Chondrocyte (in vitro differentiated cells): ENCODE results near the gene RAVER2. TPM values are rescaled to one million over a fixed set of nuclear protein-coding genes. Genes with fewer than 3 reads are reported as not detected.
A peak's percentile ranks its signal among the peaks of the same experiment; 100 is the strongest.

Source experiments
- DNase-seq: peaks from one replicate; pipeline ENCODE4 v3.0.0; 2021; ENCODE audit warnings: mixed read lengths, low spot score
- H3K27ac Mint-ChIP-seq: one replicate; pipeline ENCODE4 v1.8.0; 2021; ENCODE audit warnings: mild to moderate bottlenecking, moderate library complexity, mixed read lengths; ENCODE audit not compliant: unreplicated experiment
- H3K27me3 Mint-ChIP-seq: 2 replicates; pipeline ENCODE4 v1.8.0; 2021; ENCODE audit warnings: low read depth, mixed read lengths
- H3K36me3 Mint-ChIP-seq: 2 replicates; pipeline ENCODE4 v1.8.0; 2021; ENCODE audit warnings: low read depth, mixed read lengths
- H3K4me1 Mint-ChIP-seq: 2 replicates; pipeline ENCODE4 v1.8.0; 2021; ENCODE audit warnings: low read depth, mild to moderate bottlenecking, mixed read lengths
- H3K4me3 Mint-ChIP-seq: one replicate; pipeline ENCODE4 v1.8.0; 2021; ENCODE audit warnings: mild to moderate bottlenecking, moderate library complexity, mixed read lengths; ENCODE audit not compliant: unreplicated experiment
- H3K9me3 Mint-ChIP-seq: 2 replicates; pipeline ENCODE4 v1.8.0; 2021; ENCODE audit warnings: low read depth, mixed read lengths
- CTCF ChIP-seq: fragments of 200-600 bp; sonication (generic); IDR thresholded peaks from 2 replicates; pipeline ENCODE4 v1.5.0; 2021; ENCODE audit warnings: antibody characterized with exemption, mild to moderate bottlenecking, moderate library complexity
- total RNA-seq: library from RNA; stranded (reverse); gene quantifications from 3 replicates; pipeline ENCODE4 v1.2.1, GENCODE V29; 2021

RAVER2 gene
- total RNA-seq, 1 donor from 2014 or later: 16.4 TPM

- no peak for DNase-seq
- no peak for TF ChIP-seq CTCF
- H3K9me3 Mint-ChIP-seq: no peaks in the 10 kb centered on the region
- no peak overlapping the region for H3K27ac Mint-ChIP-seq
- H3K36me3 Mint-ChIP-seq: no peaks in the 10 kb centered on the region
- no peaks in the 10 kb centered on the region for H3K27me3 Mint-ChIP-seq
- H3K4me3 Mint-ChIP-seq: no peak overlapping the region
- H3K4me1 Mint-ChIP-seq: peaks cover 35% of the 10 kb centered on the region
Observed at GRCh38 chr1:64750092-64750491, 5.2 kb downstream of the RAVER2 start.

GRCh38 chr1:64750875-64751274 lies 6.0 kb downstream of the RAVER2 start:
- H3K27me3 Mint-ChIP-seq: no peaks in the 10 kb centered on the region
- no peak for TF ChIP-seq CTCF
- H3K36me3 Mint-ChIP-seq: no peaks in the 10 kb centered on the region
- H3K27ac Mint-ChIP-seq: peak overlapping the region; percentile 80
- DNase-seq: no peak
- H3K4me3 Mint-ChIP-seq: no peak overlapping the region
- H3K9me3 Mint-ChIP-seq: no peaks in the 10 kb centered on the region
- peaks cover 40% of the 10 kb centered on the region for H3K4me1 Mint-ChIP-seq

- no peak for TF ChIP-seq CTCF
- Mint-ChIP-seq H3K27me3 (no peaks in the 10 kb centered on the region), H3K4me1 (peaks cover 33% of the 10 kb centered on the region), H3K36me3 (peaks cover 2% of the 10 kb centered on the region), H3K4me3 (no peak overlapping the region), H3K27ac (no peak overlapping the region), H3K9me3 (peaks cover 4% of the 10 kb centered on the region)
- no peak for DNase-seq
Observed at GRCh38 chr1:64754173-64754572, 9.3 kb downstream of the RAVER2 start.

- Mint-ChIP-seq H3K9me3 (peaks cover 4% of the 10 kb centered on the region), H3K27ac (no peak overlapping the region), H3K4me3 (no peak overlapping the region), H3K36me3 (peaks cover 2% of the 10 kb centered on the region), H3K27me3 (no peaks in the 10 kb centered on the region), H3K4me1 (peaks cover 38% of the 10 kb centered on the region)
- no peak for DNase-seq
- no peak for TF ChIP-seq CTCF
Observed at GRCh38 chr1:64755361-64755760, 10.5 kb downstream of the RAVER2 start.

- H3K36me3 Mint-ChIP-seq: peaks cover 2% of the 10 kb centered on the region
- no peak for DNase-seq
- peaks cover 39% of the 10 kb centered on the region for H3K4me1 Mint-ChIP-seq
- no peak overlapping the region for H3K4me3 Mint-ChIP-seq
- no peaks in the 10 kb centered on the region for H3K27me3 Mint-ChIP-seq
- H3K9me3 Mint-ChIP-seq: peaks cover 4% of the 10 kb centered on the region
- no peak overlapping the region for H3K27ac Mint-ChIP-seq
- TF ChIP-seq CTCF: no peak
Observed at GRCh38 chr1:64756770-64757169, 11.9 kb downstream of the RAVER2 start.
